Stimulated activated naive B cell treated with anti-CD40 and anti-IgM and Interleukin-4, amounts not matched to agents 10 μg/mL and 1 μg/mL and 100 μg/mL, for 72 hours (primary cell): ENCODE results near the gene ZNF831.

Source experiments
- ATAC-seq, 2 donors: fragments of 150-1000 bp; cut with Tn5 transposase; replicated peaks; 2 replicates each; pipeline ENCODE4 v1.10.0; 2021; ENCODE audit warnings: moderate library complexity in 1 of 2
- DNase-seq: peaks from one replicate; pipeline ENCODE4 v3.0.0; 2021
- H3K27ac Mint-ChIP-seq: one replicate; pipeline ENCODE4 v1.8.0; 2022; ENCODE audit warnings: mild to moderate bottlenecking, mixed read lengths
- H3K27me3 Mint-ChIP-seq, 2 donors: one replicate each; pipeline ENCODE4 v1.8.0; 2022; ENCODE audit warnings: mixed read lengths in 2 of 2
- H3K36me3 Mint-ChIP-seq, 2 donors: one replicate each; pipeline ENCODE4 v1.8.0; 2022; ENCODE audit warnings: mixed read lengths in 2 of 2, mild to moderate bottlenecking in 1 of 2
- H3K4me1 Mint-ChIP-seq, 2 donors: one replicate each; pipeline ENCODE4 v1.8.0; 2022; ENCODE audit warnings: mixed read lengths in 2 of 2, mild to moderate bottlenecking in 1 of 2
- H3K4me3 Mint-ChIP-seq, 2 donors: one replicate each; pipeline ENCODE4 v1.8.0; 2022; ENCODE audit warnings: mild to moderate bottlenecking in 2 of 2, mixed read lengths in 2 of 2, moderate library complexity in 1 of 2
- H3K9me3 Mint-ChIP-seq, 2 donors: one replicate each; pipeline ENCODE4 v1.8.0; 2022; ENCODE audit warnings: mixed read lengths in 2 of 2, mild to moderate bottlenecking in 1 of 2

ZNF831 gene

DNA sequence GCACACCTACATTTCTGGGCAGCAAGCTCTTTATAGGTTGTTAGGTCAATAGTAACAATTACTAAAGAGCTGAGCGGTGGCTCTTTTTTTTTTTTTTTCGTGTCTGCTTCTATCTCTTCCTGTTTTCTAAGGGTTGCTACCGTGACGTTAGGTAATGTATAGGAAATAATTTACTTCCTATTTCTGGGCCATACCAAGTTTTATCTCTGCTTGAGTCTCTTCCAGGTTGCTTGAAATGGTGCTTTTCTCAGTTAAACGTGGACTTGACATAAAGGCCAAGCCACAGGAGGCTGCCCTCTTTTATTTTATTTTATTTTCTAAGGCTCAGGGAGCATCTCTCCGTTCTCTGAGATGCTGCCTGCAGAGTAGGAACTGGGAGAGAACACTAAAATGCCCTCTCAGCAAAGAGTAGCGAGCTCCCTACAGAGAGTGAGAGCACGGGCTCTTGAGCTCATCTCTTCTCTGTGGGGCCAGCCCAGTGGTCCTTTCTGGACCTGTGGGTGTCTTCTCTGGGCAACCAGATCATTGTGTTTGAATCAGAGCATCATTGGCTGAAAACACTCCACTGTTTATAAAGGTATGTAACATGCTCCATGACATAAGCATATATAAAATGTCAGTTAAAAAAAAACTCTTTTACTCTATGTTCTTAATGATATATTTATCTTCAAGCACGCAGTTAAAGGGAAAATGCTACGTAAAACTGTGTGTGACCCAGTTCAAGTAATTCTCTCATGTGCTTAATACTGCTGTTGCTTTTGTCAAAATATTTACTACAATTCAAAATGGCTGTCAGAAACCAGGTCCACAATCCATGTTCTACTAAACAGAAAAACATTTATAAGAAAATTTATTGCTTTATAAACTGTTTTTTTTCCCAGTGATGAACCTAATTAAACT, at the start of gene ZNF831:
ZNF831 (plus strand) TSS at position 191 of the 900 bp plus-strand sequence. CDS start 27,199 bp downstream, outside the sequence.
- Mint-ChIP-seq H3K9me3 (no peaks in the 10 kb centered on the region), H3K27ac (peak within 1 kb of the TSS; percentile 97), H3K4me3 (peak within 1 kb of the TSS; percentile 84), H3K4me1 (peaks cover 58 to 86% of the 10 kb centered on the region in 2 donors), H3K36me3 (peaks cover 0 to 7% of the 10 kb centered on the region in 2 donors), H3K27me3 (no peaks in the 10 kb centered on the region)
- ATAC-seq (peak; percentile 65 to 71), DNase-seq (peak; percentile 22)

DNA sequence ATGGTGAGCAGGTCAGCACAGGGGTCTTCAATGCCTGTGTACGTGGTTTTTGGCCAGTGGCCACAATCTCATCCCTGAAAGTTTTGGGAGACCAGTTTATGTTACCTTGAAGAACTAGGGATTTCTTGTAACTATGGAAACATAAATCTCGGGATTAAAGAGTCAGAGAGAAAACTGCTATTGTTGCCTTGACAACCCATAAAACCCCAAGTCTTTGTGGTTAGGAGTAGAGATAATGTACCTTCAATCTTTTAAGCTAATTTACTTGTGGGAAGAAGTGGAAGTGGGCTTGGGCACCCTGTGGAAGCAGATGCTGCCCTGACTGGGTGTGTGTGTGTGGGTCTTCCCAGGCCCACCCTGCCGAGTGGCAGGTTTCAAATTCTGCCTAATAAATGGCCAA, 46.1 kb upstream of the ZNF831 start:
- H3K36me3 Mint-ChIP-seq, result peaks cover 2 to 5% of the 10 kb centered on the region in 2 donors
- no peak overlapping the region for H3K4me3 Mint-ChIP-seq
- ATAC-seq (no peak), DNase-seq (no peak)
- H3K9me3 Mint-ChIP-seq, result peaks cover 4% of the 10 kb centered on the region in 2 donors
- H3K27me3 Mint-ChIP-seq, result no peaks in the 10 kb centered on the region
- peaks cover 31 to 32% of the 10 kb centered on the region in 2 donors for H3K4me1 Mint-ChIP-seq
- peak overlapping the region; percentile 43 for H3K27ac Mint-ChIP-seq

DNA sequence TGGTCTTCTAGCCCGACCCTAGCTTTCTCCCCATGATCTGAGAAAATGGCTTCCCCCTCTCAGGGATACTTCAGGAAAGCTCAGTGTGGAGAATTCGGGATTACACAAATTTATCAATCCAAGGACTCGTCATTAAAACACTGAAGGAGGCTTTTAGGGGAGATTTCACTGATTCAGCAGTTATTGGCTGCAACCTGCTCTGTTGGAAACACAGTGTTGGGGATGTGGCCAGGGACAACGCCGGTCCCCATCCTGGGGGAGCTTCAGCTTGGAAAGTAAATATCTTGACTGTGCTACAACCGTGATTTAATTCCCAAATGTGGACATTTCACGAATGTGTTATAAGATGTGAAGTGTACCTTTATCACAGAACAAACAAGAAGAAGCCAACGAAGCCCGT, 44.8 kb upstream of the ZNF831 start:
- peaks cover 2 to 5% of the 10 kb centered on the region in 2 donors for H3K36me3 Mint-ChIP-seq
- H3K27ac Mint-ChIP-seq, result no peak overlapping the region
- H3K9me3 Mint-ChIP-seq, result peaks cover 4% of the 10 kb centered on the region in 2 donors
- no peaks in the 10 kb centered on the region for H3K27me3 Mint-ChIP-seq
- peaks cover 45% of the 10 kb centered on the region in 2 donors for H3K4me1 Mint-ChIP-seq
- H3K4me3 Mint-ChIP-seq, result no peak overlapping the region
- ATAC-seq (no peak), DNase-seq (no peak)

DNA sequence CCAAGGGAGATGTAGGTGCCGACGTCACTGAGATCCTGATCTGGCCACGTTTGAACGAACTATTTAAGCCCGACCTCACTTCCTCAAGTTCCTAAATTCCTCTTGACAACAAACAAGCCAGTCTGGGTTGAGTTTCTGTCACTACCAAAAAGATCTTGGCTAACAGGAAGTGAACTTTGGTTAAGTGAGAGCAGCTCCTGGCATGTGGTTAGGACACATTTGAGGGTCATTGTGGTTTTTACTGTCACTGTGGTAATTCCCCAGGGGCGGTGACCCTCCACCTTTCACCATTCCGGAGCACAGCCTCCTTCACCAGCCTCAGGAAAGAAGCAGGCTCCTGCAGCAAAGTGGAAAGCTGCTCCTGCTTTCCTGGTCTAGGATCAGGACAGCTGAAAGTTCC, 43.1 kb upstream of the ZNF831 start:
- peaks cover 2 to 5% of the 10 kb centered on the region in 2 donors for H3K36me3 Mint-ChIP-seq
- H3K4me3 Mint-ChIP-seq, result no peak overlapping the region
- DNase-seq, result peak; percentile 55
- peak; percentile 46 to 56 for ATAC-seq
- H3K27ac Mint-ChIP-seq, result peak overlapping the region; percentile 90
- H3K27me3 Mint-ChIP-seq, result no peaks in the 10 kb centered on the region
- H3K9me3 Mint-ChIP-seq, result peaks cover 4% of the 10 kb centered on the region in 2 donors
- H3K4me1 Mint-ChIP-seq, result peaks cover 61 to 62% of the 10 kb centered on the region in 2 donors

DNA sequence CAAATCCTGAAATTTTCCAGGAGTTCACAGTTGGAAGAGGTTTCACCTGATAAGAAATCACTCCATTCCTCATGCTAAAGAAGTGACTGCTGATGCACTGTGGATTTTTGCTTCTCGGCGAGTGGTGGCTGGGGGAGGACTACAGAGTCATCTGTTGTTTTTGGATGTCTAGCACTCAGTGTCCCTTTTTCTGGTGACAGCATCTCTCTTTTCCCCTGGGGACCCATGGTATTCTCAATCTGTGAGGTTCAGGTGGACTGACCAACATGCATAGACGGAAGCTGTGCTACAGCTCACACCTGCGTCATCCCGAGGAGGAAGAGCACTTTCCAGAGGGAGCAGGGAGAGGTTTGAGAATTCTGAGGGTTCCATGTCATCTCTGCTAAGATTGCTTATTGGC, 42.7 kb upstream of the ZNF831 start:
- Mint-ChIP-seq H3K9me3 (peaks cover 4% of the 10 kb centered on the region in 2 donors), H3K4me3 (peak overlapping the region in 1 of 2 donors; percentile 60), H3K36me3 (peaks cover 2 to 5% of the 10 kb centered on the region in 2 donors), H3K4me1 (peaks cover 62 to 66% of the 10 kb centered on the region in 2 donors), H3K27ac (peak overlapping the region; percentile 90), H3K27me3 (no peaks in the 10 kb centered on the region)
- DNase-seq, result peak; percentile 30
- peak; percentile 33 to 41 for ATAC-seq

DNA sequence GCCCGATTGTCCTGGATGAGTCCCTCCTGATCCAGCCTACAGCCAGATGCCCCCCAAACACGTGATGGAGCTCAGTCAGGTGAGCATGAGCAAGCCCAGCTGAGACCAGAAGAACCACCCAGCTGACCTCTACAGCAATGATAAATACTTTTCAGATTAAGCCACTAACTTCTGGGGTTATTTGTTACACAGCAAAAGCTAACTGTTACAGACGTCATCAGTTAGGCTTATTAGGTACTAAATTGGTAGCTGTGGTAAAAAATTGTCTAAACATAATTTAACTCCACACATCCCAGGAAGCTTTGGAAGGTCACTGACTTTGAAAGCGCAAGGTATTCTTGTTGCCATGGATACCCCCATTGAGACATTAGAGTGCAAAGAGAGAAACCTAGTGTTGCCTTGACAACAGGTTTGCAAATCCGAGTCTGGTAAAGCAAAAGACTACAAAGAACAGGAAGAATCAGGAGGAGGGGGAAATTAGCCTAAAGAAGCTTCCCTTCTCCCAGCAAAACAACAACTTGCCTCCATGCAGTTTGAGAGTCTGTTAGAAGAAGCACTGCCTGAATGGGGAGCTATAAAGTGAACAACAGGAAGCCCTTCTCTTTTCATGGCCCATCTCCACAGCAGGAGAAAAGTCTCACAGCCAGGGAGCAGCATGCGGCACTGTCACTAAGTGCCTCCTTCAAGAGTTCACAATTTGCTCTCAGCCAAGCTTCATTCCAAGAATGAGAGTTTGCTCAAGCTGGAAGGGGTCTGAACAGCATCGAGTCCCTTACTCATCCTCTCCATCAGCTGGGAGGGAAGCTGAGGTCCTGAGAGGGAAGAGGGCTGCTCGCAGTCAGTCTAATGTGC, 41.7 kb upstream of the ZNF831 start:
- no peak for ATAC-seq
- H3K4me3 Mint-ChIP-seq, result peak overlapping the region; percentile 40 to 60

DNA sequence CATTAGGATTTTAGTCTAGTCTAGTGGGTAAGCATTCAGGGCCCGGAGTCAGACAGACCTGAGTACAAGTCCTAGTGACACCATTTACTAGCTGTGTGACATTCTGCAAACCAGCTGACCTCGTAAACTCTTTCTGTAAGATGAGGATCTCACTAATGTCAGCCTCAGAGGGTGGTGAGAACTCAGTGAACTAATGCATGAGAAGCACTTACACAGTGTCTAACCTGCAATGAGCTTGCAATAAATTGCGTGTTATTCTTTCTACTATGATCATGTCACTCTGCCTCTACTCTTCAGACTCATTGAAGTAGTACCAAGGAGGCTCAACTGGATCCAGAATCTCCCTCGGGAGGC, 41.1 kb upstream of the ZNF831 start:
- Mint-ChIP-seq H3K4me3 (peak overlapping the region; percentile 79 to 83), H3K27ac (peak overlapping the region; percentile 97), H3K4me1 (peaks cover 78 to 82% of the 10 kb centered on the region in 2 donors), H3K9me3 (peaks cover 4 to 9% of the 10 kb centered on the region in 2 donors), H3K36me3 (peaks cover 2 to 5% of the 10 kb centered on the region in 2 donors), H3K27me3 (no peaks in the 10 kb centered on the region)
- peak; percentile 22 to 31 for ATAC-seq
- no peak for DNase-seq

More for the DNA sequence above, 41.7 kb upstream of the ZNF831 start:
- peaks cover 4% of the 10 kb centered on the region in 2 donors for H3K9me3 Mint-ChIP-seq
- peak overlapping the region; percentile 90 for H3K27ac Mint-ChIP-seq
- H3K27me3 Mint-ChIP-seq, result no peaks in the 10 kb centered on the region
- peaks cover 2 to 5% of the 10 kb centered on the region in 2 donors for H3K36me3 Mint-ChIP-seq
- H3K4me1 Mint-ChIP-seq, result peaks cover 72 to 76% of the 10 kb centered on the region in 2 donors
- DNase-seq, result no peak

DNA sequence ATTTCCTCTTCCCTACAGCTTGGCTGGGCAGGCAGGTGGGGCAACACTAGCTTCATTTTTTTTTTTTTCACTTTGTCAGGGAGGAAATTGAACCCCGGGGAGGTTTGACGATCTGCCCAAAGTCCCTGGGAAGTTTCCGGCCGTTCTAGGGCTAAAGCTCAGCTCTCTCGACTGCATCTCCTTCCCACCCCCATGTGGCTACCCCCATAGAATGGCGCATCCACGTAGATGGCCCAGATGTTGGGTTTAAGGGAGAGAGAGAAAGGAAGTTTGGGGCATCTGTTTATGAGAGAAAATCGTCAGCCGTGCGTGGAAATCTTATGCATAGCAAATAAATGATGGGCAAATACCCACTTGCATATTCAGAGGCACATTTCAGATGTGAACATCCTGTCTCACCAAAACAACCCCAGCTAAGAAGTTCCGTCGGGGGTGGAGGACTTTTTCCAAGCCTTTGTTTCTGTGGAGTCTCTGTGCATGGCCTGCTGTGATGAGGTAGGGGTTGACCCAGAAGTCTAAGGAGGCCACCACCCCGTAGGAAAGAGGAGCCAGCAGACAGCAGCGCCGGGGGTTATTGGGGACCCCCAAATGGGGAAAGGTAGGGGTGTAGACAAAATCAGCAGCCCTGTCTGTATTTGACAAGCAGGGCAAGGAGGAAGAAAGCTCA, 40.5 kb upstream of the ZNF831 start:
- Mint-ChIP-seq H3K9me3 (peaks cover 4 to 9% of the 10 kb centered on the region in 2 donors), H3K27me3 (no peaks in the 10 kb centered on the region), H3K4me1 (peaks cover 83 to 88% of the 10 kb centered on the region in 2 donors), H3K36me3 (peaks cover 2 to 5% of the 10 kb centered on the region in 2 donors), H3K4me3 (peak overlapping the region; percentile 79 to 83), H3K27ac (peak overlapping the region; percentile 97)
- DNase-seq, result peak; percentile 62
- peak; percentile 70 to 71 for ATAC-seq

DNA sequence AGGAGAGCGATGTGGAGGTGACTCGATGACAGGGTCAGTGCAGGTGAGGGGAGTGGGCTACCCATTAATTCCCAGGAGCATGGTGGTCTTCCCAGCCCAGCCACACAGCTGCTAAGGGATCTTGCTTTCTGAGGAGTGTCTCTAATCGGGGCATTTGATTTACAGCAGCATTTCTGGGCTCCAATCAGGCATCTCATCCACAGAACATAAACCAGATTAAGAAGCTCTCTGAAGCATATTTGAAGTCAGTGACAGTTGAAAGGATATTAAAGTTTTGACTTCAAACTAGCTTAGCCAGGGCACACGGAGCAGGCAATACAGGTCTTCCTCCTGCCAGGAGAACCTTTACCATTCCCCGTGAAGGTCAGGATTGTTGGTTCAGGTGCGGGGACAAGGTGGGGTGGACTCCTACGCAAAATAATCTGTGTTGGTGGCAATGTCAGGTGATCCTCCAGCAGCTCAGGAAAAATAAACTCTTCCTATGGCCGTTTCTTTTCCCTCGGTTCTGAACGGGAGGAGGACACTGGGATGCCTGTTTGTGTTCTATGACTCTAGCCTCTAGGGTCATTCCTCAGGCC, 39.9 kb upstream of the ZNF831 start:
- Mint-ChIP-seq H3K4me1 (peaks cover 86 to 92% of the 10 kb centered on the region in 2 donors), H3K27me3 (no peaks in the 10 kb centered on the region), H3K36me3 (peaks cover 2 to 5% of the 10 kb centered on the region in 2 donors), H3K4me3 (peak overlapping the region; percentile 79 to 83), H3K27ac (peak overlapping the region; percentile 97), H3K9me3 (peaks cover 4 to 9% of the 10 kb centered on the region in 2 donors)
- no peak for DNase-seq
- ATAC-seq, result no peak

DNA sequence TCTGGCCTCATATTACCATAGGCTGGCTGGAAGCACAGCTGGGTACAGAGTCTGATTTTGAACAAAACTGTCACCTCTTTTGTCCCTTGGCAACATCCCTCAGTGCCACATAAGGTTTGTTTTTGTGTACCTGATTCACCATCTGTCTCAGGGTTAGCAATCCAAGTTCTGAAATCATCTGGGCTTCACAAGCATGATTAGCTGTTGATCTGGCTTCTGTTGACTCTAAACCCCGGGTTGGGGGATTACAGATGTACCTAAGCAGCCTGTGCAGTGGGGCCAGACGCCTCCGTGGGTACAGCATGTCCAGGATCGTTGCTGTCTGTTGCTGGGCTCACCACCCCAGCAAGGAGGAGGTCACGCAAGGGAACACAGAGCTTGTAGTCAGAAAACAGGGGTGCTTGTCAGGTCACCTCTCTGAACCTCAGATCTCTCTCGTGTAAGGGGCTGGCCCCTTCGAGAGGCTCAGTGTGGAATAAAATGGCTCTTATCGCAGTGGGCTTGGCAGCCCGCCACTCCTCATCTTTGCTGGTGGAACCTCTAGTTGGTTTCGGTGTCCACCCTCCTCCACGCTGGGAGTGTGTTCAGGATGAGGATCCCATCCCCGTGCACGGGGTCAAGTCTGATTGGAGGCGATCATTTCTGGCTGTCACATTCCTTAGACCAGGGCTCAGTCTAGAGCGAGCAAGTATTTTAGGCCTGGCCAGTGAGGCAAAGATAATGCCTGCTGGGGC, 39.2 kb upstream of the ZNF831 start:
- Mint-ChIP-seq H3K4me3 (peak overlapping the region; percentile 79 to 83), H3K27me3 (no peaks in the 10 kb centered on the region), H3K36me3 (peaks cover 2 to 5% of the 10 kb centered on the region in 2 donors), H3K27ac (peak overlapping the region; percentile 97), H3K9me3 (peaks cover 4 to 9% of the 10 kb centered on the region in 2 donors), H3K4me1 (peaks cover 86 to 91% of the 10 kb centered on the region in 2 donors)
- DNase-seq, result no peak
- ATAC-seq, result no peak

DNA sequence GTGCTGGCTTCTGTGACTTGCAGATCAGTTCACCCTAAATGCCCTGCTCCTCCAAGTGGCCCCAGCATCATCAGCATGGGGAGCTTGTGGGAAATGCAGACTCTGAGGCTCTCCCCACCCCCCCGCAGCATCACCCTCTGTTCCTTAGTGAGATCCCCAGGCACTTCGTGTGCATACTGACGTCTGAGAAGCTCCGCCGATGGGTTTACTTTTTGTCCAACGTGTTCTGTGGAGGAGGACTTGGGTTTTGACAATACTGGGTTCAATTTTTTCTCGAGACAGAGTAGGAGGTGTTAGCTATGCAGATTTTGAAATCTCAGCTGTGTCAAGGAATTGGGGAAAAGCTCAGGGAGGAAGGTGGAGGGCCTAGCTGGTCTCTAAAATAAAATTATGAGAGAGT, 38.3 kb upstream of the ZNF831 start:
- Mint-ChIP-seq H3K9me3 (peaks cover 4 to 9% of the 10 kb centered on the region in 2 donors), H3K4me1 (peaks cover 80 to 90% of the 10 kb centered on the region in 2 donors), H3K27ac (peak overlapping the region; percentile 67), H3K4me3 (no peak overlapping the region), H3K27me3 (no peaks in the 10 kb centered on the region), H3K36me3 (peaks cover 2 to 5% of the 10 kb centered on the region in 2 donors)
- DNase-seq (no peak), ATAC-seq (no peak)

DNA sequence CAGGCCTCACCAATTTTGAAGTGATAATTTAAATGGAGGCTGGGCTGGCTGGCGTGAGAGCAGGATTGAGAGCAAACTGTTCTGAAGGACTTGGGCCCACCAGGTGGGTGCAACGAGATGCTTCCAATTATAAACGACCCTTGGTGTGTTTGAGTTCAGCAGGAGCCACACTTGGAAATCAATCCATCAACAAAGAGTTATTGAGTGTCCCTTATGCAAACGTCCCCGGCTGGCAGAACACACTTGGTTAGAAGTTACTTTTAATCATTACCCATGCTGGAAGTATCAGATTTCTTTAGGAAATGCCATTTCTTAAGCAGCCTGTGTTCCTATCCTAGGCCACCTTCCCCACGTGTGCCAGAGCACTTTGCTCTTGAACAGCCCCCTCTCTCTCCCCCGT, 37.8 kb upstream of the ZNF831 start:
- peaks cover 79 to 90% of the 10 kb centered on the region in 2 donors for H3K4me1 Mint-ChIP-seq
- peaks cover 4 to 9% of the 10 kb centered on the region in 2 donors for H3K9me3 Mint-ChIP-seq
- ATAC-seq (no peak), DNase-seq (no peak)
- H3K4me3 Mint-ChIP-seq, result no peak overlapping the region
- H3K36me3 Mint-ChIP-seq, result peaks cover 2 to 5% of the 10 kb centered on the region in 2 donors
- H3K27me3 Mint-ChIP-seq, result no peaks in the 10 kb centered on the region
- no peak overlapping the region for H3K27ac Mint-ChIP-seq

DNA sequence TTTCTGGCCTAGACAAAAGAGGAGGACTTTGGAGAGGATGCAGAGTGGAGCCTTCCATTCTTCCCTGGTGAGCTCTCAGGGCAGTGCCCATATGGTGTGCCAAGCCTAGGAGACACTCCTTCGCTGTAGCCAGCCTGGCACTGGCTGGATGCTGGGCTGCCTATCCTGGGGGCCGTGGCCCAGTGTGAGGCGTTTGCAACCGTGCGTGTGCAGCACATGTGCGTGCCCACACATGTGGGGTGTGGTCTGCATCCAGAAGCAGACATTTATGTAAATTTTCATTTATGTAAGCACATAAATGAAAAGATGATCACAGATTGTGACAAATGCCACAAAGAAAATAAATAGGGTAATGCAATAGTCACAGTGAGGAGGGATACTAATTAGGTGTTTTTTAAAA, 35.8 kb upstream of the ZNF831 start:
- H3K4me1 Mint-ChIP-seq, result peaks cover 65 to 85% of the 10 kb centered on the region in 2 donors
- H3K9me3 Mint-ChIP-seq, result peaks cover 0 to 4% of the 10 kb centered on the region in 2 donors
- DNase-seq (no peak), ATAC-seq (no peak)
- no peaks in the 10 kb centered on the region for H3K36me3 Mint-ChIP-seq
- peak overlapping the region; percentile 3 for H3K27ac Mint-ChIP-seq
- H3K4me3 Mint-ChIP-seq, result peak overlapping the region in 1 of 2 donors; percentile 43
- H3K27me3 Mint-ChIP-seq, result no peaks in the 10 kb centered on the region
